ENCODE measurements around the gene OPN4.

GRCh38 chr10:86686972-86687371, 32.6 kb downstream of the OPN4 start:
- no peak for TF ChIP-seq EP300 (IDR thresholded peaks at IDR 0.05)
- no peak for TF ChIP-seq CTCF (IDR thresholded peaks at IDR 0.05)
